Right kidney (tissue), 1 donor: Measurements from ENCODE around the gene TRAPPC4.

ENCODE experiments used
- DNase-seq: peaks from one replicate; pipeline ENCODE4 v3.0.0-alpha.2; 2016

The TRAPPC4 gene

DNA sequence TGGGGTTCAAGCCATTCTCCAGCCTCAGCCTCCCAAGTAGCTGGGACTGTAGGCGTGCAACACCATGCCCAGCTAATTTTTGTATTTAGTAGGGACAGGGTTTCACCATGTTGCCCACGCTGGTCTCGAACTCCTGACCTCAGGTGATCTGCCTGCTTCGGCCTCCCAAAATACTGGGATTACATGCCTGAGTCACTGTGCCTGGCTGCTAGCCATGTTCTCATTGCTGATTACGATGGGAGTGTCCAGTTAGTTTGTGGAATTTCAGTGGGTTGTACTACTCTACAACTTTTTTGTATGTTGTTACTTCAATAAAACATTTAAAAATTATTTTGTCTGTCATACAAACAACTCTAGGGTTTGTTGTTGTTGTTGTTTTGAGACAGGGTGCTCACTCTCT, 44.2 kb downstream of the TRAPPC4 start:
- no peak for DNase-seq

DNA sequence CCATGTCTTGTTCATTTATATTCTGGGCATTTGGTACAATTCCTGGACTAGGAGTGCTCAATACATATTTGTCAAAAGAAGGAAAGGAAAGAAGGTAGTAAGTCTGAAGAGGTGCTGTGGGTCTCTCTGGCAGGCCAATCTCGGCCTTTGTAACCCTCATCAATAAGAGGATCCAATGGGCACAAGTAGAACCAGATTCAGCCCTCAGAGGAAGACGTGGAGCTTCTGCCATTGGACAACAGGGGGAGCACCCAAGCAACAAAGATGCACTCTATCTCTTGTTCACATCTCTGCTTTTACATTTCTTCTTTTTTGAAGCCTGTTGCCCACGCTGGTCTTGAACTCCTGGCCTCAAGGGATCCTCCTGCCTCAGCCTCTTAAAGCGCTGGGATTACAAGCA, 46.8 kb downstream of the TRAPPC4 start:
- no peak for DNase-seq

GRCh38 chr11:119067371-119068222, 49.0 kb downstream of the TRAPPC4 start, which contains the start of gene VPS11:
Gene VPS11 (plus strand): TSS chr11:119067818. CDS start chr11:119067824, 6 bp downstream.
- peak; percentile 87 for DNase-seq
